T-helper 1 cell treated with Interleukin-12 subunit alpha and Interleukin-12 subunit beta and Interleukin-4 antibody, amounts not matched to agents 30 μg/mL and 1 μg/mL, for 36 hours (primary cell): Measurements from ENCODE around the gene LINC01488.

Source experiments
- H3K27ac Mint-ChIP-seq: one replicate; pipeline ENCODE4 v1.8.0; 2021; ENCODE audit warnings: mild to moderate bottlenecking, mixed read lengths
- H3K27me3 Mint-ChIP-seq: one replicate; pipeline ENCODE4 v1.8.0; 2021; ENCODE audit warnings: low read depth, mixed read lengths
- H3K36me3 Mint-ChIP-seq: one replicate; pipeline ENCODE4 v1.8.0; 2021; ENCODE audit warnings: low read depth, mixed read lengths
- H3K4me1 Mint-ChIP-seq: one replicate; pipeline ENCODE4 v1.8.0; 2021; ENCODE audit warnings: low read depth, mixed read lengths
- H3K4me3 Mint-ChIP-seq: one replicate; pipeline ENCODE4 v1.8.0; 2021; ENCODE audit warnings: mild to moderate bottlenecking, moderate library complexity, mixed read lengths
- H3K9me3 Mint-ChIP-seq: one replicate; pipeline ENCODE4 v1.8.0; 2021; ENCODE audit warnings: mixed read lengths

Gene LINC01488

DNA sequence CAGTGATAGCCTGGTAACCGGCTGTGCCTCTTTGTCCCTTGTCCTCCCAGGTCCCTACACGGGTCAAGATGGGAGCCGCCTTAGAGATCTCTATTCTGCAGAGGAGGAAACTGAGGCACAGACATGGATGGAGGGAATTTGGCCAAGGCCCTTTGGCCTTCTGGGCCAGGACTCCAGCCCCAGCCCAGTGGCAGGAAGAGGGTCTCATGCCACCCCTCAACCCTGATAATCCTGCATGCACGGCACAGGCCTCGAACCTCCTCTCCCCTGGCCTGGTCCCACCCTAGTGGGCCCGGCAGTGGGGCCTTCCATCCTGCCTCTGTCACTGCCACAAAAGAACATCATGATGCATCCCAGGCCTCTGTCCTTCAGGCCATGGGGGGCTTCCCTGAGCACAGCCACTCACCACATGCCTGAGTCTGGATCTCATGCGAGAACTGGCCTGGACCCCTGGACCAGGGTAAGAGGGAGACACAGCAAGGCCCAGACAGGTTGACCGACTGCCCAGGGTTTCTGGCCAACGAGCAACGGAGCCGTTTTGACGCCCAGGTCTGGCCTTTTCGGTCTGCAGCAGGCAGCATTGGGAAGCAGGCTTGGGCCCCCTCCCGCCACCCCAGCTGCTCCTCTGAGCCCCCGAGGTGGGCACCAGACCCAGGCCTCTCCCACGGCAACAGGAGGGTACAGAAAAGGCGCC lies 6.5 kb downstream of the LINC01488 start:
- Mint-ChIP-seq H3K27ac (no peak overlapping the region), H3K36me3 (no peaks in the 10 kb centered on the region), H3K4me1 (no peaks in the 10 kb centered on the region), H3K27me3 (no peaks in the 10 kb centered on the region), H3K4me3 (no peak overlapping the region), H3K9me3 (no peaks in the 10 kb centered on the region)

DNA sequence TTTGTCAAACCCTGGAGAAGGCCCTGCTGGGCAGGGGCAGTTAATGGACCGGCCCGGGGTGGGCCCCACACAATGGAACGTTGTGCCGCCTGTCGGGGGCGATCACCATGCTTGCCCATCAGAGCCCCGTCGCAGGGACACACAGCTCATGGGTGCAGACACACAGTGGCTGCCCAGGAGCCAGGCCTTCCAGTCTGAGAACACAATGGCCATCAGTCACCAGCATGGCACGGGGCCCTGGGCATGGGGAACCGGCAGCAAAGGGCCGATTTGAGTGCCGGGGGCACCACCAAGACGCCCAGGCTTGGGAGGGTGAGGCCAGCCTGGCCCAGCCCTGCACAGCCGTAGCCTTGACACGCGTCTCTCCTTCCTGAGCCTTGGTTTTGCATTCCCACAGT lies 7.1 kb downstream of the LINC01488 start:
- Mint-ChIP-seq H3K4me1 (no peaks in the 10 kb centered on the region), H3K4me3 (no peak overlapping the region), H3K9me3 (no peaks in the 10 kb centered on the region), H3K36me3 (no peaks in the 10 kb centered on the region), H3K27me3 (no peaks in the 10 kb centered on the region), H3K27ac (no peak overlapping the region)

DNA sequence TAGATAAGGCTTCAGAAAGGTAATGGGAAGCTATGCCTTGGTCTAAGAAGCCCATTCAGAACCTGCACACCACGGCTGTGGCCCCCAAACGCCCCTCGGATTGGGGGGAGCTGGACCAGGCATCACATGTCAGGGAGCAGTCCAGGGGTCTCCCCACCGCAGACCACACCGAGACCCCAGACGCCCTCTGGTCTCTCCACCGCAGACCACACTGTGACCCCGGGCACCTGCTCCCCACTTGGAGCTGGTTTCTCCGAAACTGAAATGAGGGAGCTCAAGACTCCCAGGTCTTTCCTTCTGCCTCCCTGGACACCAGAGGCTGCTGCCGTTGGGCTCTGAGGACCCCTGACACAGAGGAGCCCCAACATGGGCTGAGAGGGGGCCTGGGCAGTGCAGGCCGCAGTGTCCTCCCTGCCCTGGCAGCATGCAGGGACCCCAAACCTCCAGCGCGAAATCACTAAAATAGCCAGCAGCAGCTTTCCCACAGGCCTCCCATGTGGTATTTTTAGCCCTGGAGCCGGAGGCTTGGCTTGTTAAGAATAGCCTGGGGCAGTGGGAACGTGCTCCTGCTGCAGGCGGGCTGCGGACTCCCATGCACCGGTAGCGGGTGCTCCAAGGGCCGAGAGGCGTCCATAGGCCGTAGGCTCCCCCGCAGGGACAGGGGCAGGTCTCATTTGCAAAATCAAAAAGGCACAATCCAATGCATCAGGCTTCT lies 7.7 kb downstream of the LINC01488 start:
- Mint-ChIP-seq H3K27ac (no peak overlapping the region), H3K4me1 (no peaks in the 10 kb centered on the region), H3K27me3 (no peaks in the 10 kb centered on the region), H3K4me3 (no peak overlapping the region), H3K9me3 (no peaks in the 10 kb centered on the region), H3K36me3 (no peaks in the 10 kb centered on the region)

DNA sequence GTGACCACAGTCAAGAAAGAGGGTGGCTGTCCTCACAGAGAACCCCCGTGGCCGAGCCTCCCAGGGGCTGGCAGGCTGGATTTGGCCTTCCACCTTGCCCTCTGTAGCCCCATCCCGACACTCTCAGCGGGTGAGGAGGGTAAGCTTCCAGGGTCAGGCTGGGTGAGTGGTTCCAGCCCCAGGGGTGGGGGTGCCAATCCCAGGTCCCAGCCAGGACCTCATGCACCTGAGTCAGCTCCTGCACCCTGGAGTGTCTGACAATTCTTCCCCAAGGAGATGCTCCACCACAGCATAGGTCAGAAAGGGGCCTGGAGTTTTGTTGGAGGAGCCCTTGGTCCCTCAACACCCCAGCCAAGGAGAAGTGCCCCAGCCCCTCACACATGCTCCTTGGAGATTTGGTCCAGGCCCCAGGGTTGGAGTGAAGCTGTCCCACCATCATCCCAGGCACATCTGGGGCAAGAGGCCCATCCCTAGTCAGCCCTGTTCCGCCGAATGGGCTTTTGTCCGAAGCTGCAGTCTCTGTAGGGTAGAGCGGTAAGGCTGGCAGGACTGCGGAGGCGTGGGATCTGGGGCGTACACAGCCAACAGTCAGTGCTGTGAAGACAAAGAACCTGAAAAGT lies 8.4 kb downstream of the LINC01488 start:
- no peak overlapping the region for H3K4me3 Mint-ChIP-seq
- H3K36me3 Mint-ChIP-seq: no peaks in the 10 kb centered on the region
- H3K27me3 Mint-ChIP-seq: no peaks in the 10 kb centered on the region
- H3K4me1 Mint-ChIP-seq: no peaks in the 10 kb centered on the region
- no peak overlapping the region for H3K27ac Mint-ChIP-seq
- no peaks in the 10 kb centered on the region for H3K9me3 Mint-ChIP-seq

DNA sequence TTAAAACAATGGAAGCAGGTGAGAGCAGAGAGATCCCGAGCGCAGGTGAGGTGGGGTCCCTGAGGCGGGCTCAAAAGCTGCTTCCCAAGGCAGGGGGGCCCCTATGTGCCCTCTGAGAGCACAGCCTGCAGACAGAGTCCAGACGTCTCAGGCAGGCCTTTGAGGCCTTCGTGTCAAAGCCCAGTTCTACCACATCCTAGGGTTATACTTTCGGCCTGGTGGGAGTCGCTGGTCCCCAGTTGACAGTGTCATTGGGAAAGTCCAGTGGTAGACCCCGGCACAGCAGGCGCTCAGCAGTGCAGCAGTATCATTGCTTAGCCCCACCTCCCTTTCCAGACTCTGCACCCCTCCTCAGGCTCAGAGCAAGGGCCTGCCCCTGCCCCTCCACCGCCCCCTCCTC lies 9.1 kb downstream of the LINC01488 start:
- no peaks in the 10 kb centered on the region for H3K9me3 Mint-ChIP-seq
- H3K27ac Mint-ChIP-seq: no peak overlapping the region
- H3K27me3 Mint-ChIP-seq: no peaks in the 10 kb centered on the region
- H3K4me1 Mint-ChIP-seq: no peaks in the 10 kb centered on the region
- H3K36me3 Mint-ChIP-seq: no peaks in the 10 kb centered on the region
- H3K4me3 Mint-ChIP-seq: no peak overlapping the region

DNA sequence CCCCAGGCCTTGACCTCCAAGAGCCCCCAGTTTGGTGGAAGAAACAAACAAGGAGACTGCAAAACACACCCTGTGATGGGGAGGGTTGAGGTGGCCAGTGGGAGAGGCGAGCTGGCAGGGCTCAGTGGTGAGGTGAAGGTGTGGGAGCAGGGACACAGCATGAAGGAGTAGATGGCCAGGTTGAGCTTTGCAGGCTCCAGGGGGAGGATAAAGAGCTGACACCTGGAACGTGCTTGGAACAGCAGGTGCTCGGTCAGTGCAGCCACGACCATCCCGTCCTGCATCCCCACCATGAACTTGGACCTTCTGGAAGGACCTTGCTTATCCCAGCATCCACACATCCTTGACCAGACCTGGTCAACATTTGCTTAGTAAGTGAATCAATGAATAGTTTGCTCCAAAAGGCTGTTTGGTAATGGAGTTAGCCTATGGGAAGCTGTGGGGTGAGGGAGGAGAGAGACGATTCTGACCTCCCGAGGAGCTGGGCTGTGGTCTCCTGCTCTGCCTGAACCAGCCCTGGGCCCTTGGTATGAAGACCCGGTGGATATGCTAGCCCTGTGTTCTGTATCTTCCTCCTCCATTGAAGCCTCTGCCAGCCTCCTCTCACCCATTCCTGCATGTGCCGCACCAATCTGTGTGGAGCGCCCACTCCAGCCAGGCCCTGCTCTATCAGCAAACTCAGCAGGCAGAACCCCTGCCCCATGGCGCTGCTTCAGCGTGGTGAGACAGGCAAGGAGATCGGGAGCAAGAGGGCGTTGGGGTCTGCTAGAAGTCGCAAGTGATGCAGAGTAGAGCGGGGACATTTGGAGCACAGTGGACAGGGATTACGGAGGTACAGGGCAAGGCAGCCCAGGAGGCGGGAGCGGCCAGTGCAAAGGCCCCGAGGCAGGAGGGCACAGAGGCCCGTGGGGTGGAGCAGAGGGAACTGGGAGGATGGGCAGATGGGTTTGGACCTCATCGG lies 9.9 kb downstream of the LINC01488 start:
- Mint-ChIP-seq H3K27ac (no peak overlapping the region), H3K4me3 (no peak overlapping the region), H3K36me3 (no peaks in the 10 kb centered on the region), H3K9me3 (no peaks in the 10 kb centered on the region), H3K27me3 (no peaks in the 10 kb centered on the region), H3K4me1 (no peaks in the 10 kb centered on the region)

DNA sequence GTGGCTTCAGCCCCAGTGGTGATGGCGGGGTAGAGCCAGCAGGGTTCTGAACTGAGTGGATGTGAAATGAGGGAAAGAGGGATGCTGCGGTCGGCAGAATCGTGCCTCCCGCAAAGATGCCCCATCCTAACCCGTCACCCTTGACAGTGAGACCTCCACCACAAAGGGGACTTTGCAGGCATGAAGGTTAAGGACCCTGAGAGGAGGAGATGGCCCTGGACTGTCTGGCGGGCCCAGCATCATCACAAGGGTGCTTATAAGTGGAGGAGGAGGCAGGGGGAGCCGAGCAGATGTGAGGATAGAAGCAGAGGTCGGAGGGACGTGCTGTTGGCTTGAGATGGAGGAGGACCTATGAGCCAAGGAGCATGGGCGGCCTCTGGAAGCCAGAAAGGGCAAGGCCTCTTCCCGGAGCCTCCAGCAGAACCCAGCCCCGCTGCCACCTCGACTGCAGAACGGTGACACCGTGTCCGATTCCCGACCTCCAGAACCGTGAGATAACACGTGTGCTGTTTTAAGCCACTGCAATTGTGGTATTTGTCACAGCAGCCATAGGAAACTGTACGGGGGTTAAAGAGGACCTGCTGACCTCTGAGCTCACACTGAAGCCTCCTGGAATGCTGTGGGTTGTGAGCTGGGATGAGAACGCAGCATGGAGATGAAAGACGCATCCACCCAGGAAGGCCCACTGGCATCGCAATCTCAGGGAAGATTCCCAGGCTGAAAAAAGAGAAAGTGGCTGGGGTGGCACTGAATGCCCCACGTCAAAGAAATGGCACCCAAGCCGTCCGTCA lies 10.9 kb downstream of the LINC01488 start:
- Mint-ChIP-seq H3K4me3 (no peak overlapping the region), H3K27me3 (no peaks in the 10 kb centered on the region), H3K36me3 (no peaks in the 10 kb centered on the region), H3K4me1 (no peaks in the 10 kb centered on the region), H3K27ac (no peak overlapping the region), H3K9me3 (no peaks in the 10 kb centered on the region)

DNA sequence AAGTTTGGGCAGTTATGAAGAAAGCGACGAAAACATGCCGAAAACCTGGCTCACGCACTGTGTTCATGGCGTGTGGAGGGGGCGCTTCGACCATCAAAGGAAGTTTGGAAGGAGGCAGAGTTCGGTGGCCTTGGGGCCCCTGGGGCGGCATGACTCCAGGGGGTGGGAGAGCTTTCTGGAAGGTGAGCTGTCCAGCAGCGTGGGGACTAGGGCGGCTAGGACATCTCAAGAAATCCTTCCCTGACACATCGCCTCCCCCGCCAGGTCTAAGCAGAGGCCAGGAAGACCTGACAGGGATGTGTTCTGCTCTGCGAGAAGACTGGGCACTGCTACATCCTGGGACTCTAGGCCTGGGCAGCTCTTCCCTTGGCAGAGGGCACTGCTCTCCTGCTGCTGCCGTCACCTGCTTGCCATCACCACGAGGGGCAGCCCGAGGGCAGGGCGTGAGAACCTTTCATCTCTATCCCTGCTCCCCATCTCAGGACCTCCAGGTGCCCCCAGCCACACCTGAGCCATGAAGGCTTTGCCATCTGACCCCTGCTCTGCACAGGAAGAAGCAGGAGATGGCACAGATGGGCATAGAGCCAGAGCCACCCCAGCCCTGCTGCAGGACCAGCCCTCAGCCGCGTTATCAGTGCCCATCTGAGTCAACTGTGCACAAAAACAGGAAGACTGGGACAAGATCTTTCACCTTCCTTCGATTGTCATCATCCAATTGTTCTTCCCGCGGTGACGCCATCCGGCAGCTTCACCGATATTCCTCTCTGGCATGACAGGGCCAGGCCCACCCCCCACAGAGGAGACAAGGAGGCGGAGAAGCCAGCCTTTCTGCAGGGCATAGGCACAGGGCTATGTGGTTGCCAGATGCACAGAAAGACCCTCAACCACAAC lies 12.7 kb downstream of the LINC01488 start:
- Mint-ChIP-seq H3K36me3 (no peaks in the 10 kb centered on the region), H3K4me1 (no peaks in the 10 kb centered on the region), H3K27me3 (no peaks in the 10 kb centered on the region), H3K9me3 (no peaks in the 10 kb centered on the region), H3K4me3 (no peak overlapping the region), H3K27ac (no peak overlapping the region)

DNA sequence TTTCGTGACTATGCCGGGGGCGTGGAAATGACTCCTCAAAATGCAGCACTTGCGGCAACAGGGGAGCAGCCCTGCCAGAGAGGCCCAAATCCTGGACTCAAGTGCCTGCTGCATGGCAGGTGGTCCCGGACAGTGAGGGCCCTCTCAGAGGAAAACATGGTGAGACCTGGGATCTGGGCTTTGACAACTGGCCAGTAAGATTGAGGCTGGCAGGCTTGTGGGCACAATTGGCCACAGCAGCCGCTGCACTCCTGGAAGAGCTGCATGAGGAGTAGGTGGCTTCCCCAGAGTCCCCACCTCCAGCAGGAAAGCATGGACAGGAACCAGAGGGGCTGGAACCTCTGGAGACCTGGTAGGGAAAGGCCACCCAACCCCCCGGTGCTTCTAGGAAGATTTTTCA lies 13.4 kb downstream of the LINC01488 start:
- no peaks in the 10 kb centered on the region for H3K9me3 Mint-ChIP-seq
- no peaks in the 10 kb centered on the region for H3K4me1 Mint-ChIP-seq
- no peak overlapping the region for H3K27ac Mint-ChIP-seq
- no peak overlapping the region for H3K4me3 Mint-ChIP-seq
- H3K27me3 Mint-ChIP-seq: no peaks in the 10 kb centered on the region
- no peaks in the 10 kb centered on the region for H3K36me3 Mint-ChIP-seq

DNA sequence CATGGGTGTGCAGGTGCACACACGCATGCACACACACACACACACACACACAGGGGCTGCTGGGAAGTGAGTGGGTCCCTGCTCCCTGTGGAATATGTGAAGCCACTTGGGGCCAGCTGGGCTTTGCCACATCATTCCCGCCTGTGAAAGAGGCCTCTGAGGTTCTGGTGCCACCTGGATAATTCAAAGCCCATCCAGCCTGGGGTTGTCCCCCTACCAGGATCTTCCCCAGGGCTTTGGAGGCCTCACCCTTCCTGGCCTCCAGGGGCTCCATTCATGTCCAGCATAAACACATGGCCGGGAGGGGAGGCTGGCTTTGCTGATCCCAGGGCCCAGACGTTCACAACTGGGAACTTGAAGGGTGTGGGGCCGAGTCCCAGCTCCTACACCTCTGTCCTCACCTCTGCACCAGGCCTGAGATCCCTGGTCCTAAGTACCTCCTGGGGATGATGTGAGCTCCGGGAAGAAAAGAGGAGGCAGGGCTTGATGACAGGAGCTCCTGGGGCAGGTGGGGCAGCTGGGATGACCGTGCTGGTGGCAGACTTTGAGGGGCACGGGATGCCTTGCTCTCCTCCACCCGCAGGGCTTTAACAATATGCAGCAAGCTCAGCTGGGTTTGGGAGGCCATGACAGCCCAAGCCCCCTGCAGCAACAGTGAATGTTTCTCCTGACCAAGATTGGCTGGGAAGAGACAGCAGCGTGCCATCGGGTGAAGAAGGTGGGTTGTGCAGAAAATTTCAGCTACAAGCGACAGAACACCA lies 14.2 kb downstream of the LINC01488 start:
- H3K36me3 Mint-ChIP-seq: no peaks in the 10 kb centered on the region
- no peaks in the 10 kb centered on the region for H3K9me3 Mint-ChIP-seq
- no peak overlapping the region for H3K4me3 Mint-ChIP-seq
- no peak overlapping the region for H3K27ac Mint-ChIP-seq
- no peaks in the 10 kb centered on the region for H3K27me3 Mint-ChIP-seq
- H3K4me1 Mint-ChIP-seq: no peaks in the 10 kb centered on the region

DNA sequence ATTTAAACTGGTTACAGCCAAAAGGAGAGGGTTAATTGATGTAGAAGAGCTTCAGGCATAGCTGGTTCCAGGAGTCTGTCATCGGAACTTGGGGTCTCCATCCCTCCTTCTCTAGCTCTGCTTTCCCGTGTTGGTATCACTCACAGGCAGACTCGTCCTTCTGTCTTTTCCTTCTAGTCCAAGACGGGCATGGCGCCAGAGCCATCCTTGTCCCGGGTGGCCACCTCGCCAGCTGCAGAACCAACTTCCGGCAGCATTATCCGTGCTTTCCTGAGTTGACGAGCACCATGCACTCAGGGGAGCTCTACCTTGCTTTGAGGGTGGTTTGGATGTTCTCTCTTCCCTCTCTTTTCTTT lies 14.7 kb downstream of the LINC01488 start:
- no peaks in the 10 kb centered on the region for H3K4me1 Mint-ChIP-seq
- H3K36me3 Mint-ChIP-seq: no peaks in the 10 kb centered on the region
- H3K9me3 Mint-ChIP-seq: no peaks in the 10 kb centered on the region
- H3K27ac Mint-ChIP-seq: no peak overlapping the region
- no peak overlapping the region for H3K4me3 Mint-ChIP-seq
- no peaks in the 10 kb centered on the region for H3K27me3 Mint-ChIP-seq

DNA sequence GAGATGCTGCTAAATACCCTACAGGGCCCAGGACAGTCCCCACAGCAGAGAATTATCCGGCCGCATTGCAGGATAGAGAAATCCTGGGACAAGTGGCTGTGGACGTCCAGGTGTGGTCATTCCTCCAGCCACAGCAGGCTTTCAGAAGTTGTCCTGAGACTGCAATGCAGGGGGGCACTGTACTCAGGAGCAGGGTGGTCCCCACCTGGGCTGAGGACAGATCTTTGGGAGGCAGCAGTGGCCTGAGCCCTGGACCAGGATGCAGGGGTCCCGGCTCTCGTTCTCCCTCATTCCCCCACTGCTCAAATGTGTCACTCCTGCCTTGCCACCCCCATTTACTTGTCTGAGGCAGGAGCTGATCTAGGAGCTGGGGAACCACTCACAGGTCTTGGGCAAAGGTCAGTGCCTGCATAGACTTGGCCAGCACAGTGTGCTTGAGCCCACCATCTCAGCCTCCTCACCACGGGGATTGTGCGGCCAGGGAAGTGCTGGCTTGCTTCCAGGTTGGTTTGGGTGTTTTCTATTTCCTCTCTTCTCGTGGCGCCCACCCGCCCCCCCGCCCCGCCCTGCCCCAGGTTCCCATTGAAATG lies 15.3 kb downstream of the LINC01488 start:
- Mint-ChIP-seq H3K4me1 (no peaks in the 10 kb centered on the region), H3K4me3 (no peak overlapping the region), H3K27ac (no peak overlapping the region), H3K27me3 (no peaks in the 10 kb centered on the region), H3K36me3 (no peaks in the 10 kb centered on the region), H3K9me3 (no peaks in the 10 kb centered on the region)
